NOMO-1 treated with DMSO at 0.1 percent for 48 hours (cell line): ENCODE results near the gene PKP3.

Experiments
- DNase-seq: peaks from one replicate; lab custom pipeline; 2025; ENCODE audit not compliant: unreplicated experiment; lab: John Stamatoyannopoulos, UW

PKP3 gene

GRCh38 chr11:441418-442274, 47.6 kb downstream of the PKP3 start, which contains the start of gene ANO9:
Gene ANO9, minus strand, starts transcription at chr11:442011. Its CDS starts 85 bp downstream, at chr11:441926.
- peak; percentile 29 for DNase-seq

GRCh38 chr11:442611-443081, 48.6 kb downstream of the PKP3 start:
- no peak for DNase-seq

DNA sequence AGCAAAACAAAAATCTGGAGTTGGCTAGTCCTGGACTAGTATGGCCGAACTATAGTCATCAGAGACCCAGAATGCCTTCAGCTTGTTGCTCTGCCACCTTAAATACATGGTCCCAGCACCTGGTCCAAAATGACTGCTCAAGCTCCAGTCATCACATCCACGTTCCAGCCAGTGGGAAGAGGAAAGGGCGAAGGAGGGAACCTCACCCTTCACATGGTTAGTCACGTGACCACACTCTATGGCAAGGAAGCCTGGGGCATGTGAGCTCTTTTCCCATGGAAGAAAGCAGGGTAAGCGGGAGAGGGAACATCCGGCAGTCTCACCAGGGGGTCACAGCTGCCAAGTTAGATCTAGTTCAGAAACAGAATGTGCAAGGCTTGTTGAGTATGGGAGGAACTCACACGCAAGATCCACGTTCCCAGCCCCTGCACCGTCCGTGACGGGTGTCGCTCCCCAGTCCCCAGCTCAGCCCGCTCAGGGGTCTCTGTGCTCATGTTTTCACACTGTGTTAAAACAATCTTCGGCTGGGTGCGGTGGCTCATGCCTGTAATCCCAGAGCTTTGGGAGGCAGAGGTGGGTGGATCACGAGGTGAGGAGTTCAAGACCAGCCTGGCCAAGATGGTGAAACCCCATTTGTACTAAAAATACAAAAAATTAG, 49.7 kb downstream of the PKP3 start:
- DNase-seq: no peak

DNA sequence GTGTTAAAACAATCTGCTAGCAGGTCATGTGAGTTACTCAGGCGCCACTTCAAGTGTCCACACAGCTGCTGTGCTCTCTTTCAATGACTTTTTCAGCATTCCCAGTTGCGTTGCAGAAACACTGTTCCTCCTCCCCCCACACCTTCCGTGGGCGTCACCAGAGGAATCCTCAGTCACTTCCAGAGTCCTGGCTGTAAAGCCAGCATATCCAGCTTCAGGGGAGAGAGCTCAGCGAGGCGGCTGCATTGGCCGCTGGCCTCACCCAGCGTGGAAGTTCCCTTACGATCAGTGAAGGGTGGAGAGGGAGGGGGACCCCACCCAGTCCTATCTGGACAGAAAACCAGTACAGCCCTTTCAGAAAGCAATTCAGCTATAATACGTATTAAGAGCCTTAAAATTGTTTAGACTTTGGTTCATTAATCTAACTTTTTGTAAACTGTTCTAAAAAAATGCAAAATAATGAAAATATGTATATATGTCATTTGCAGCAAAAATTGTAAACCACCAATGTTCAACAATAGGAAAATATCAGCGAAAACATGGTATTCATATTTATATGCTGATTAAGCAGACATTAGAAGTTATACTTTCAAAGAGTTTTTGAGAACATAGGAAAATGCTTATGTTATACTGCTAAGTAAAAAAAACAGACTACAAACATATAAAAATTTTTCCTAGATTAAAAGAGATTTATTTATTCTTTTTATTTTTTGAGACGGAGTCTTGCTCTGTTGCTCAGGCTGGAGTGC, 50.6 kb downstream of the PKP3 start:
- DNase-seq: no peak

DNA sequence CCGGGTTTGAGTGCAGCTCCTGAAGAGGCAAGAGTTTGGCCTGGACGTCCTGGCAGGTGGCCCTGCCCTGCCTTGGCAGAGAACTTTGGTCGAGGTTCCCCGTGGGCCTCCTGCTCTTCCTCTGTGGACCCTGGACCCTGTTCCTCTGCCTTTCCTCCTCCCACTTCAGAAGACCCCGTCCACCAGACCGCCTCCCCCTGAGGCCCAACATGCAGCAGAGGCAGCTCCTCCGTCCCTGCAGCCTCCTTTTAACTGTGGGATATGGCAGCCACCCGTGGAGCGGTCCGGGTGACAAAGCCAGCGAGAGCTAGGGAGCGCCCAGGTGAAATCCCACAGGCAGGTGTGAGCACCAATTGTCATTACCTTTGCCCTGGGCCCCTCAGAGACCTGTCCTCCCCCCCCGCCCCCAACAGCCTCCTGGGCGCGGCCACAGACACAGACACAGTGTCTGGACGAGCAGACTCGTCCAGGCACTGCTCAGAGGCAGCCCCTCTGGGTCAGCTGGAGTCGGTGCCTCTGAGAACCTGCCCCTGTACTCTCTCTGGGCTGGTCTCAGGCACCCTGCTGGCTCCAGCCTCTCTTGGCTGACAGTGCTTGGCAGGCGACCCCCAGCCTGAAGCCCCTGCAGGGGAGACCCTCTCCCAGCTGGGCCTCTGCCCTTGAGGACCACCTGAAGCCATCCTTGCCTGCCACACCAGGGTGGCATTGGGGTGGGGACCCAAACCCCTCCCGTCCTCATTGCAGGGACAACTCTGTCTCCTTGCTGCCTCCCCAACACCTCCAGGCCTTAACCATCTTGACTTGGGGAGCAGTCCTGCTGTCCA, 52.0 kb downstream of the PKP3 start:
- no peak for DNase-seq

GRCh38 chr11:446891-447290, 52.9 kb downstream of the PKP3 start:
- no peak for DNase-seq

- DNase-seq: peak; percentile 80
Observed at GRCh38 chr11:447923-448731, 54.1 kb downstream of the PKP3 start.

- peak; percentile 94 for DNase-seq
Observed at GRCh38 chr11:449889-450808, 56.1 kb downstream of the PKP3 start, which contains the start of gene PTDSS2. Gene PTDSS2, plus strand, starts transcription at chr11:450279. Its CDS starts 177 bp downstream, at chr11:450456.

- peak; percentile 73 for DNase-seq
Observed at GRCh38 chr11:450809-451451, 56.9 kb downstream of the PKP3 start.

DNA sequence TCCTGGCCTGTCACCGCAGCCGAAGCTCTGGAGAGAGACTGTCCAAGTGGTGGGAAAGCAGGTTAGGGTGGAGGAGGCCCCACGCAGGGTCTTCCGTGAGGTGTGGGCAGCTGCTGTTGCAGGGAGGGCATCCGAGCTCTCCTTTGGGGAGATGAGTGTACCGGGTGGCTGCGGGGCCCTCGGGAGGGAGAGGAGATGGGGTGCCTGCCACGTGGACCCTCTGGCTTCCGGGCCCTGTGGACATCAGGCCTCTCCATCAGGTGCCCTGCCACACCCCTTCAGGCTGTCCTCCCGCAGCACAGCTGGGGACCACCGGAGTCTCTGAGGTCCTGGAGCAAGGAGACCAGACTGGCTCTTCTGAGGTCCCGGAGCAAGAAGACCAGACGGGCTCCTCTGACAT, 57.7 kb downstream of the PKP3 start:
- no peak for DNase-seq

- no peak for DNase-seq
Observed at GRCh38 chr11:452203-452744, 58.3 kb downstream of the PKP3 start.

- DNase-seq: no peak
Observed at GRCh38 chr11:452916-453527, 59.0 kb downstream of the PKP3 start.

GRCh38 chr11:453564-453963, 59.6 kb downstream of the PKP3 start:
- no peak for DNase-seq

- DNase-seq: no peak
Observed at GRCh38 chr11:454043-454442, 60.0 kb downstream of the PKP3 start.
